Tibial nerve (tissue), 3 donors: ENCODE data around the gene REM1.

ENCODE experiments used
- CTCF ChIP-seq, 5 experiments: fragments of 200-600 bp in 3 of 5; fragments of 450-650 bp in 2 of 5; sonication (generic) in 3 of 5; IDR thresholded peaks; one replicate each; pipeline ENCODE4 v1.5.1; 2016 to 2019; ENCODE audit warnings: antibody characterized with exemption in 5 of 5, mild to moderate bottlenecking in 3 of 5, moderate library complexity in 2 of 5
- POLR2A ChIP-seq, 2 donors: fragments of 450-650 bp; IDR thresholded peaks; one replicate each; pipeline ENCODE4 v1.6.1; 2017; ENCODE audit warnings: antibody characterized with exemption in 2 of 2, mild to moderate bottlenecking in 2 of 2, moderate library complexity in 2 of 2

GRCh38 chr20:31500527-31500926 lies 25.4 kb downstream of the REM1 start:
- TF ChIP-seq POLR2A (IDR thresholded peaks at IDR 0.05): no peak
- no peak for TF ChIP-seq CTCF (IDR thresholded peaks at IDR 0.05)
